ENCODE results near the gene HYAL1. TPM values are rescaled to one million over a fixed set of nuclear protein-coding genes. Genes with fewer than 3 reads are reported as not detected.

Gene HYAL1
- total RNA-seq, 3 donors from 2014 or later: 0.24 to 0.82 TPM; not detected in 1

DNA sequence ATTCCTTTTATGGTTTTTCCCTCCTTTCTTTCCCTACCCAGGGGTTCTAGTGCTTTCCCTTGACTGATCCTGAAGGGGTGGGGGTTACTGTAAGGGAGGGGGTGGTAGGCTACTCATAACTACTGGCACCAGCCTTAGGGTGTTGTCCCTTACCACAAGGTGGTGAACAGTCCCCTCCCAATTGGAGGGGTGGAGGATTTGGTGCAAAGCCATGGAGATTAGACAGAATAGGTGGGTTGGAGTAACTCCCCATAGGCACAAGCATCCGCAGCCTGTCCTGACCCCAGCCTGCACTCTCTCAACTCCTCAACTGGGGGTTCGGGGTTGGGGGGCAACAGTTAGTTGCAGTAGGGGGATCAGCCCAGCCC, 21.7 kb upstream of the HYAL1 start:
- H3K36me3 Mint-ChIP-seq (ENCODE audit: insufficient read depth): peaks cover 3% of the 10 kb centered on the region
- H3K9me3 Mint-ChIP-seq: no peaks in the 10 kb centered on the region
- no peak overlapping the region for H3K4me3 Mint-ChIP-seq
- DNase-seq (no peak), ATAC-seq (no peak)
- H3K27me3 Mint-ChIP-seq (ENCODE audit: low read depth): no peaks in the 10 kb centered on the region
- peaks cover 29% of the 10 kb centered on the region for H3K4me1 Mint-ChIP-seq (ENCODE audit: low read depth)

DNA sequence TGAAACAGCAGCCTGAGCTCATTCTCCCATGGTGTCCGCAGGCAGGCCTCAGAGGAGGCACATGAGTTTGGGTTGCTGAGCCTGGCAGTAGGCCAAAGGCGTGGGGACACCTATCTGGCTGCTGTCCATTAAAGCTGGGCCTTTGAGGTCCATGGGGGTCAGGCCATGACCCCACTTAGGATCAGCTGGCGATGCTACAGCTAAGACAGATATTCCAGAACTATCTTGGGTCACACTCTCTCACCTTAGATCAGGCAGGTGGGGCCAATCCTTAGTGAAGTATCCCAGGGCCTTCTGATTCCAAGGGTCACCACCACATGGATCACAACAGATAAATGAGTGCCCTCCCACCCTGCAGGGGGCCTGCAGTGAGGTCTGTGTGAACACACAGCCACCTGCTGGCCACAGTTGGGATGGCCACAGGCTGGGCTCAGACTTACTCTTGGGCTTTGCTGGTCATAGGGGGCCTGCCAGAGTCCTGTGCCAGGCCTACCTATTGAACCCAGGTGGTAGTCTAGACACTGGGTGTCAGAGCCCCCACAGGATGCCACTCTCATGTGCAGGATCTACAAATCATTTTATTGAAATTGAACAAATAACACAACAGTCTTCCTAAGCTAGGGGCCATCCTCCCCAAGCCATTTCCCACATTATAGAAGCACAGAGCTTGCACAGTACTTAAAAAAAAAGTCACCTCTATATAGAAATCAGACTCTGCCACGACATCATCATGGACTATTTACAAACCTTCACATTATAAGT, 21.2 kb upstream of the HYAL1 start:
- H3K9me3 Mint-ChIP-seq: no peaks in the 10 kb centered on the region
- H3K4me3 Mint-ChIP-seq: no peak overlapping the region
- peak; percentile 52 for DNase-seq
- ATAC-seq: peak; percentile 21 to 25
- peaks cover 3% of the 10 kb centered on the region for H3K36me3 Mint-ChIP-seq (ENCODE audit: insufficient read depth)
- H3K27me3 Mint-ChIP-seq (ENCODE audit: low read depth): no peaks in the 10 kb centered on the region
- H3K4me1 Mint-ChIP-seq (ENCODE audit: low read depth): peaks cover 34% of the 10 kb centered on the region

DNA sequence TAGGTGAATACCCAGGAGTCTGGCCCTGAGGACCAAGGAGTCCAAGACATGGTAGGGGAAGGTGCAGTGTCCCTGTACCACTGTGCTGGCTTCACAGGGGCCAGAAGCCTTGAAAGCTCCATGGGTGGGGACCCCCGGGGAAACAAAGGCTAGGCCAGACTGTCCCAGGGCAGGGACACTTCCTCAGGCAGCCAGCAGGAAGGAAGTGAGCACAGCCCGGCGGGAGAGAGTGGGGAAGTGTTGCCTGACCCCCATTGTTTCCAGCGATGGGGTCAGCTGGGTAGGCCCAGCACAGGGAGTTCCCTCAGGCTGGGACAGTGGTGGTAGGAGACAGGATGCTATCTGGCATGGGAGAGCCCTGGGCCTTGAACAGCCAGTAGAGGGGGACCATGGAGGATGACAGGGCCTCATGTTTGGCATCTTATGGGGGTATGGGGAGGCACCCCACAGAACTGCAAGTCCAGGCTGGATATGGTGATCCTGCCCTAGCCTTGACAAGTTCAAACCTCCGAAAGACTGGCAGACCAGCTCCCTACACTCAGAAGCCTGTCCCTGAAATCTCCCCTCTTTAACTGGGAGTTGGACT, 20.3 kb upstream of the HYAL1 start:
- no peaks in the 10 kb centered on the region for H3K27me3 Mint-ChIP-seq (ENCODE audit: low read depth)
- no peak for DNase-seq
- no peak overlapping the region for H3K4me3 Mint-ChIP-seq
- H3K4me1 Mint-ChIP-seq (ENCODE audit: low read depth): peaks cover 42% of the 10 kb centered on the region
- ATAC-seq: no peak
- no peaks in the 10 kb centered on the region for H3K9me3 Mint-ChIP-seq
- peaks cover 3% of the 10 kb centered on the region for H3K36me3 Mint-ChIP-seq (ENCODE audit: insufficient read depth)

DNA sequence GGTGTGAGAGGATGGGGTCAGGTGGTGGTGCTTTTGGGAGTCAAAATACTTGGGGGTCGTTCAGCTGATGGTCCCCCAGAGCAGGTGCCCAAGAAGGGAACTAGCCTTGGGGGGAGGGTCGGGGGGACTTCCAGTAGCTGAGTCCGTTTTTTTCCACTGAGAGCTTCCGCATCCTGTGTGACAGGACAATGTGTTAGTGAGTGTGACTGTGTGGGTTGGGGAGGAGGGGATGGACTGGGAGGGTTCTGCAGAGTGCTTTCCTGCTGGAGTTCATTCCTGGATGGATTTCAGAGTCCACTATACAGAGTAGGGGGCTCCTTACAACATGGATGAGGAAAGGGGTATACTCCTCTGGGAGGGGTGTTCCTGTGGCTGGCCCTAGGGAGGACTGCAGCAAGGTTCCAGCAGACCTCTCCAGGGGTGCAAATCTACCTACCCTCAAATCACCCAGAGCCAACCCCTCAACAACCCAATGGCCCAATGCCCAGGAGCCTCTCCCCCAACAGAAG, 19.8 kb upstream of the HYAL1 start:
- H3K9me3 Mint-ChIP-seq: no peaks in the 10 kb centered on the region
- no peaks in the 10 kb centered on the region for H3K27me3 Mint-ChIP-seq (ENCODE audit: low read depth)
- ATAC-seq (no peak), DNase-seq (no peak)
- no peak overlapping the region for H3K4me3 Mint-ChIP-seq
- H3K36me3 Mint-ChIP-seq (ENCODE audit: insufficient read depth): peaks cover 3% of the 10 kb centered on the region
- peaks cover 40% of the 10 kb centered on the region for H3K4me1 Mint-ChIP-seq (ENCODE audit: low read depth)

DNA sequence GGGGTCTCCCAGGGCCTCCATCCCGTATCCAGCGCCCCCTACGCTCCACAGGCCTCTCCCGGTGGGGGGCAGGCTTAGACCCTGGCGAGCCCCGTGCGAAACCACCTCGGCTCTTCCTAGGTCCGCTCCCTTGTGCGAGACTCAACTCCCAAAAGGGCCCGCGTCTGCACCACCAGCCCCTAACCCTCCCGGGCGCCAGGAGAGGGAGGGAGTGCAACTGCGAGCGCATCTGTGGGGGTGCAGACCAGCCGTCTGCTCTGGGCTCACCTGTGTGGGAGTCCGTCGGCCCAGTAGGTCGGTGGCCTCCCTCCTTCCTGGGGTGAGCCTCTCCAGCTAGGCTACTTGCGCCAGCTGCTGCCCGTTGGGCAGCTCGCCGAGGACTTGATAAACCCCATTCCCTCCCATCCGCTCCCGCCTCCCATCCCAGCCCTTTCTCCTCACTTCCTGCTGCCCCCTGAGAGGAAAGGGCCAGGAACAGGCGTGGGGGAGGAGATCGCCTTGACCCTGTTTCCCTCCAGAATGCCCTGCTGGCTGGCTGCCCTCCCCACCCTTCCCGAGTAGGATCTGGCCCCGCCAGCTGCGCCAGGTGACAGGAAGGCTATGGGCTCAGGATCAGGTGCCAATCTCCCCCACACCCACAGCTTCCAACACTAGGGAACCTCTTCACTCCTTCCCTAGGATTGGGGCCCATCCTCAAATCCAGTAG, 19.2 kb upstream of the HYAL1 start, which contains the start of gene HYAL2:
Gene HYAL2, minus strand, starts transcription at position 360 of the 706 bp plus-strand sequence. CDS start 2,256 bp downstream, outside the sequence.
- no peak for DNase-seq
- H3K4me1 Mint-ChIP-seq (ENCODE audit: low read depth): peaks cover 38% of the 10 kb centered on the region

DNA sequence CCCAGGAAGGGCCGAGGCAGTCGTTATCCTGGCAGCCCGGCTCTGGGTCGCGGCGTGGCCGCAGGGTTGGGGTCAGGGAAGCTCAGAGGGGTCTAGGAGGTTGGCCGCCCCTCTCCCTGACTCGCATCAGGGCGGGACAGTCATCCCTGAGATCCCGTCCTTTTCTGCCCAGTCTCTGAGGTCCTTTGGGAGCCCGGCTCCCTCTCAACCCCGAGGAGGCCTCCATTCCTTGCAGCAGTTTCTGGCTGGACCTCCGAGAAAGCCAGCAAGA, 18.7 kb upstream of the HYAL1 start:
- Mint-ChIP-seq H3K9me3 (no peaks in the 10 kb centered on the region), H3K4me3 (no peak overlapping the region), H3K36me3 (ENCODE audit: insufficient read depth) (peaks cover 3% of the 10 kb centered on the region), H3K4me1 (ENCODE audit: low read depth) (peaks cover 38% of the 10 kb centered on the region), H3K27me3 (ENCODE audit: low read depth) (no peaks in the 10 kb centered on the region)
- ATAC-seq (no peak), DNase-seq (no peak)

More for the DNA sequence above, 19.2 kb upstream of the HYAL1 start, which contains the start of gene HYAL2:
- Mint-ChIP-seq H3K9me3 (no peaks in the 10 kb centered on the region), H3K36me3 (ENCODE audit: insufficient read depth) (peaks cover 3% of the 10 kb centered on the region), H3K4me3 (peak within 1 kb of the TSS; percentile 82), H3K27me3 (ENCODE audit: low read depth) (no peaks in the 10 kb centered on the region)
- ATAC-seq: no peak

DNA sequence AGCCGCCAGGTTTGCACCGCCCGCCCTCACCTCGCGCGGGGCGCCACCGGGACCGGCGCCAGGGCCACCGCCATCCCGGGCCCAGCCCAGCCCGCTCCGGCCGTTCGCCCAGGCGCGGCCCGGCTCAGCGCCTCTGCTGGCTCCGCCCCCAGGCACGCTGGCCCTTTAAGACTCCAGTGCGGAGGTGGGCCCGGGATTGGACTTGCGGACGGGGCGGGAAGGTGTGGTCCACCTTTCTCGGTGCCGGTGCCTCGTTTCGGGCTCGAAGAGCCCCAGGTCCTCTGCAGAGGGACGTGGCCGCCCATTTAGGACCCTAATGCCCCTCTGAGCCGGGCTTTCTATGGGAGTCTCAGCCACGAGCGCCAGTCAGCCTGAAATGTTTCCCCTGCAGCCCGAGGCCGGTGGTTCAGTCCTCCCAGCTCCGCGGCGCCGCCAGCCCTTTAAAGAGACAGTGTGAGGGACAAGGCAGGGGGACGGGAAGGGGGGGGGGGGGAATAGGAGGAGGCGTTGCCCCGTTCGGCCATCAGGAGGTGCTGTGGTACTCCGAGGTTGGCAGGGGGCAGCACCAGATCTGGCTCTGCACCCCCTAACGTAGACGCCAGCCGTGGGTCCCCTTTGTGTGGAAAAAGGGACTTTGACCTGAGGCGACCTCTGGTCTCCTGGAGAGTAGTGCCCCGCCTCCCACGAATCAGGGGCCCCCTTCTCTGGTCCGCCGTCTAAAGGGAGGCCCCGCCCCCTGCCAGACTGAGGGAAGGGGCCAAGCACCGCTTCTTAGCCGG, 18.2 kb upstream of the HYAL1 start:
- H3K4me1 Mint-ChIP-seq (ENCODE audit: low read depth): peaks cover 39% of the 10 kb centered on the region

DNA sequence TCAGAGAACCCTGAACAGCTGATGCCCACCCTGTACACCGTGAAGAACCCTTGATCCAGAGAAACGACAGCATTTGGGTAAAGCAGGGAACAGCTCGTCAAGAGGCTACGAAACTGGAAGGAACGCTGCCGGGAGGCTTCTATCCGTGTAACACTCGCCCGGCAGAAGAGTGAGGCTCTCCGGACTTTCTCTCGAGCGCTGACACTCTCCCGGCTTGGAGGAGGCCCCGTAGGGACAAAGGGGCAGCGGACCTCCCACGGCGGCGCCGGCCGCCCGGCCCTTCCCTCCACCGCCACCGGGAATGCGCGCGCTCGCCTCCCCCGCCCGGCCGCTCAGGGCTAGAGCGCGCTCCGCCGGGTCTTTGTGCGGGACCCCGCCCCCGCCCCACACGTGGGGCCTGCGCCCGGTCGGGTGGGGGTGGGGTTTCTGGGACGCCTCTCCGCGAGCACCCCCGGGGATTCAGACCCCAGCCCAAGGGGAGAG, 17.5 kb upstream of the HYAL1 start:
- ATAC-seq (peak; percentile 60 to 67), DNase-seq (peak; percentile 55)
- Mint-ChIP-seq H3K4me3 (peak overlapping the region; percentile 89), H3K36me3 (ENCODE audit: insufficient read depth) (peaks cover 3% of the 10 kb centered on the region), H3K9me3 (no peaks in the 10 kb centered on the region), H3K27me3 (ENCODE audit: low read depth) (no peaks in the 10 kb centered on the region), H3K4me1 (ENCODE audit: low read depth) (peaks cover 41% of the 10 kb centered on the region)

More for the DNA sequence above, 18.2 kb upstream of the HYAL1 start:
- peaks cover 3% of the 10 kb centered on the region for H3K36me3 Mint-ChIP-seq (ENCODE audit: insufficient read depth)
- DNase-seq: peak; percentile 70
- peak overlapping the region; percentile 82 for H3K4me3 Mint-ChIP-seq
- no peaks in the 10 kb centered on the region for H3K27me3 Mint-ChIP-seq (ENCODE audit: low read depth)
- ATAC-seq: peak; percentile 85 to 86
- H3K9me3 Mint-ChIP-seq: no peaks in the 10 kb centered on the region

DNA sequence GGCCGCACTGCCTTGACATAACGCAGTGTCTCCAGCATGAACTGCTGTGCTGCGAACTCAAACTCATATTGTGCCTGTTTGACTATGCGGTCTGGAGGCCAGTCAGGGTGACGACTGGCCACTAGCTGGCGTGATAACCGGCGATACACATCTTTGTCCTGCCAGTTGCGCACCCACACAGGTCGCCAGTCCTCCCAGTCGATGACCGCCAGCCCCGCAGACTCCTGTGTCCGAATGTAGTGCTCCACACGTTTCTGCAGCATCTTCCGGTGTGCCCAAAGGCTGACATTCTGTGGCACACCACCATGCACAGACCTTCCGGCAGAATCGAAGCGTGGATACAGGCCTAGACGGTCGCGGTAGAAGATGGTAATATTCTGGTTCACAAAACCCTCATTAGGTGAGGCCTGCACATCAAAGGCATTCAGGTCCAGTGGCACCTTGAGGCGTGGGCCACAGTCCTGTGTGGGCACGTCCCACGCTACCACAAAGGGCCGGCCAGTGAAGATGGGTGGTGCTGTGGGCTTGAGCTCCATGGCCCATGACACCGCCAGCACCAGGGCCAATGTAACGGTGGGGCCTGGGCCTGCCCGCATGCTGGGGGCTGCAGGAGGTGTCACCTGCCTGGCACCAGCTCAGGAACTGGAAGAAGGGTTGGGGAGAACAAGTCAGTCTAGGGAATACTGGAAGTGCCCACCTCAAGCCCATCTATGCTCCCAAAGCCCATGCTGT, 16.7 kb upstream of the HYAL1 start:
- Mint-ChIP-seq H3K27me3 (ENCODE audit: low read depth) (no peaks in the 10 kb centered on the region), H3K4me1 (ENCODE audit: low read depth) (peaks cover 43% of the 10 kb centered on the region), H3K36me3 (ENCODE audit: insufficient read depth) (no peaks in the 10 kb centered on the region)

DNA sequence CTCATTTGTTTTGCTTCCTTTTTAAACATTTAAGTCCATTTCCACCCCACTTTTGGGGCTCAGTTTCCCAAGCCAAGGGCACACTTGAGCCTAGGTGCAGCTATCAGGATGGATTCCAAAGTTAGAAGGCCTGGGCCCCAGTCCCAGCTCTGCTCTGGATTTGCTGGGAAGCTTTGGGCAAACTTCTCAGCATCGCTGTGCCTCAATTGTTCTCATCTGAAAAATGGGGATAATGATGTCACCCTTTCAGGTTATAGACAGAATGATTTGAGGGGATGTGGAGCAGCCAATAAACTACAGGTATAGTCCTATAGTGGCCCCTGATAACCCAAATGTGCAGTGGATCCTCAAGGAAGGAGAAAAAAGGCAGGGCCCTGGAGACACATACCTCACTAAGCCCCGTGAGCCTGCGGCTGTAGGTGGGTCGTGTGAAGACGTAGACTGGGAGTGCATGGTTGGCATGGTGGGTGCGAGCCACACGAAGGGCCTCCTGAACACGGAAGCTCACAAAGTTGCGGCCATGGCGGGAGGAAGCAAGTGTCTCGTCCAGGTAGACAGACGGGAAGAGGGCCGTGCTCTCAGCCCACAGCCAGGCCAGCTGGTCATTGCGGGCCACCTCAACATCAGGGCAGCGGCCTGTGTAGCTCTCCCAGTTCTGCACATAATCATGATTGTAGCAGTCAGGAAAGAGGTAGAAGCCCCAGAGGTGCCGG, 16.0 kb upstream of the HYAL1 start:
- Mint-ChIP-seq H3K27me3 (ENCODE audit: low read depth) (no peaks in the 10 kb centered on the region), H3K9me3 (no peaks in the 10 kb centered on the region), H3K4me1 (ENCODE audit: low read depth) (peaks cover 37% of the 10 kb centered on the region), H3K36me3 (ENCODE audit: insufficient read depth) (no peaks in the 10 kb centered on the region), H3K4me3 (peak overlapping the region; percentile 89)
- ATAC-seq: no peak
- no peak for DNase-seq

More for the DNA sequence above, 16.7 kb upstream of the HYAL1 start:
- H3K4me3 Mint-ChIP-seq: peak overlapping the region; percentile 89
- ATAC-seq (no peak), DNase-seq (no peak)
- no peaks in the 10 kb centered on the region for H3K9me3 Mint-ChIP-seq

DNA sequence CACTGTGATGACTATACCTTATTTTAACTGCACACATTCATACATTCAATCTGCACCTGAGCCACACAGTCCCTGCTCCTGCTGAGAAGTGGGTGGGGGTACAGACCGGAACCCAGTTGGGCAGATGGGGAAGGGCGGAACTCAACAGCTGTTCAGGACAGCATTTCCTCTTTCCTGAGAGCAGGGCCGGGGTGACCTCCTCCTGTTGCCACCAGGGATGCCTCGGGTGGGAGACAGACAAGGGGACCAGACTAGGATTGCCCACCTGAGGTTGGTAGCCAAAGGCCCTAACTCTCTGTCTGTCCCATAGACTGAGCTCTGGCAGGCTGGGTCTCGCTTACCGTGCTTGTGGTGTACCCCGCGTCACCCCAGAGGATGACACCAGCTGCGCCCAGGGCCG, 15.2 kb upstream of the HYAL1 start:
- ATAC-seq (no peak), DNase-seq (no peak)
- Mint-ChIP-seq H3K27me3 (ENCODE audit: low read depth) (no peaks in the 10 kb centered on the region), H3K4me3 (no peak overlapping the region), H3K4me1 (ENCODE audit: low read depth) (peaks cover 37% of the 10 kb centered on the region), H3K9me3 (no peaks in the 10 kb centered on the region), H3K36me3 (ENCODE audit: insufficient read depth) (peaks cover 1% of the 10 kb centered on the region)

DNA sequence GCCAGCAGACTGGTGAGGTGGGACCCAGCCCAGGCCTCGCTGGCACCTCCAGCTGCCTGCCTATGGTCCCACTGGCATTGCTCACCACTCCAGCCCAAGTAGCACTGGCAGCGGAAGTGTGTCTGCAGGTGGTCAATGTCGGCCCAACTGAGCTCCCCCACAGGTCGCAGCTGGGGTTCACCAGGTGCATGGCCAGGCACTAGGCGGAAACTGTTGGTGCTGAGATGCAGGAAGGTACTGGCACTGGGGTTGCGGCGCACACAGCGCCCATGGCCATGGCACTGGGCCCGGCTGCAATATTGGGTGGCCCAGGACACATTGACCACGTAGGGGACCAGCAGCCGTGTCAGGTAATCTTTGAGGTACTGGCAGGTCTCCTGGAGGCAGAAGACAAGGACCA, 14.8 kb upstream of the HYAL1 start:
- DNase-seq (no peak), ATAC-seq (no peak)
- Mint-ChIP-seq H3K36me3 (ENCODE audit: insufficient read depth) (peaks cover 1% of the 10 kb centered on the region), H3K27me3 (ENCODE audit: low read depth) (no peaks in the 10 kb centered on the region), H3K9me3 (no peaks in the 10 kb centered on the region), H3K4me3 (no peak overlapping the region), H3K4me1 (ENCODE audit: low read depth) (peaks cover 37% of the 10 kb centered on the region)

DNA sequence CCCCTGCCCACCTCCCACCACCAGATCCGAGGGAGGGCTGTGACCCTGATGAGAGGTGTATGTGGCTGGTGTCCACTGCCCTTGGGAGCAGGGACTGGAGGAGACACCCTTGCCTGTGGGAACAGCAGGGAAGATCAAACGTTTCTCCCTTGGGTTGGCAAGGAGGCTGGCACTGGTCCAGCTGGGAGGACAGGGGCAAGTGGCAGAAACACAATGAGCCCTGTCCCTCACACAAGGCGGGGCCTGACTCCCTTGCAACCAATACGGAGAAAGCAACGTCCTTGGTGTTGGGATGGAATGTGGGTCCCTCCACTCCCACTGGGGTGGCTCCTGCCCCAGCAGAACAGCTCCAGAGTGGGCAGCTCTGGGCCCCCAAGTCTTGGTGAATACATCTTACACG, 13.9 kb upstream of the HYAL1 start:
- Mint-ChIP-seq H3K36me3 (ENCODE audit: insufficient read depth) (peaks cover 1% of the 10 kb centered on the region), H3K4me1 (ENCODE audit: low read depth) (peaks cover 37% of the 10 kb centered on the region), H3K27me3 (ENCODE audit: low read depth) (no peaks in the 10 kb centered on the region), H3K9me3 (no peaks in the 10 kb centered on the region), H3K4me3 (no peak overlapping the region)
- ATAC-seq (no peak), DNase-seq (no peak)

All from activated T-cell treated with anti-CD3 and anti-CD28 coated beads, Interleukin-2, amount 50 U/mL, for 4 hours (primary cell).